GM18505 (cell line): ENCODE data around the gene JRKL.

Experiments
- ATAC-seq: cut with Tn5 transposase; IDR thresholded peaks from one replicate; pipeline ENCODE4 v1.9.1; 2021; ENCODE audit not compliant: unreplicated experiment
- POLR2A ChIP-seq: IDR thresholded peaks from 4 replicates; pipeline ENCODE4 v1.6.1; 2011; ENCODE audit warnings: borderline replicate concordance; ENCODE audit not compliant: insufficient read depth, insufficient read length; ENCODE audit errors: extremely low read depth

Gene JRKL

DNA sequence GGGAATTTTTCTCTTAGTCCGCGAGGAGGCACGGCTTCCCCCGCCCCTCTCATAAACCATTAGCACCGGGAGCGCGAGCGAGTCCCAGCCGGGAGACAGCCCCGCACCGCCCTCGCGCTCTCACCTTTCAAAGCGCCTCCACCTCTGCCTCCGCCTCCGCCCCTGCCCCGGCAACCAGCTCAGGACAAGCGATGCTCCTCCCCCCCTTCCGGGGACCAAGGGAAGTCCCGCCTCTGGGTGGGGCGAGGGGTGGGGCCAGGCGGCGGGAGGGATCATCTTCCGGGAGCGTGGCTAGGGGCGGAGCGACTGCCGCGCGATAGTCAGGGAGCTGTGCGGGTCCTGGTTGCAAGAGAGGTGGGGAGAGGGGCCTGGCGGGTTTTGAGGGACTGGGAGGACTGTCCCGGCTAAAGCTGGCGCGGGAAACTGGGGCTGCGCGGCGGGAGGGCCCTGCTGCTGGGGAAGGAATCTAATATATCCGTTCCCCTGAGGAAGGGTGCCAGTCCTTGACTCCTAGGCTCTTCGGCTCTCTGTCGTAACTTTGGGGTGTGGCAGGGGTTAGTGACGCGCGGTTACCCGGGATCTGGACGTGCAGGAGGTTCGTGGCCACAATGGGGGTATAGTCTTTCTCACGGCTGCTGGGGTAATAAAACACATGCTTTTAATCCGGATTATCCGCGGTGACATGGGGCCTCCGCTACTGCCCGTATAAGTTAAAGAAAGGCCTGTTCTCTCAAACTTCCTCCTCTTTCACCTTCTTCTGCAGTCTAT is at the start of gene JRKL, which contains the start of gene CCDC82:
JRKL (plus strand) TSS at position 294 of the 768 bp plus-strand sequence. CDS start 637 bp downstream, outside the sequence.
CCDC82 (minus strand) TSS at position 193 of the 768 bp plus-strand sequence. CDS start 5,165 bp downstream, outside the sequence.
- ATAC-seq: peak; percentile 94
- peak; percentile 79 for TF ChIP-seq POLR2A

DNA sequence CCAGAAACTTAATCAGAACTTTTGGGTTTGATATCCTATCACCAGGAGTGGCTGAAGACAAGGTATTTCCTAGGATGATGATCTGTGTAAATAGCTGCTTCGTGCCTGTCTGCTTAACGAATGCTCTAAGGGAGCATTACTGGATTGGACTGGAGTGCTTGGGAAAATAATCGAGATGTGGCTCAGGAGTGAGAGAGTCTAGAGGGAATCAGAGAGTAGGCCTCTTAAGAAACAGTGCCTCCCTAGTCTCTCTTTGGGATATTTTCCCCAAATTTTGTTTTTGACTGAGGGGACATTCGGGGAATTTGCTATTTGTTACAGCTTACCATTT is 49.3 kb upstream of the JRKL start:
- TF ChIP-seq POLR2A: no peak
- ATAC-seq: no peak

DNA sequence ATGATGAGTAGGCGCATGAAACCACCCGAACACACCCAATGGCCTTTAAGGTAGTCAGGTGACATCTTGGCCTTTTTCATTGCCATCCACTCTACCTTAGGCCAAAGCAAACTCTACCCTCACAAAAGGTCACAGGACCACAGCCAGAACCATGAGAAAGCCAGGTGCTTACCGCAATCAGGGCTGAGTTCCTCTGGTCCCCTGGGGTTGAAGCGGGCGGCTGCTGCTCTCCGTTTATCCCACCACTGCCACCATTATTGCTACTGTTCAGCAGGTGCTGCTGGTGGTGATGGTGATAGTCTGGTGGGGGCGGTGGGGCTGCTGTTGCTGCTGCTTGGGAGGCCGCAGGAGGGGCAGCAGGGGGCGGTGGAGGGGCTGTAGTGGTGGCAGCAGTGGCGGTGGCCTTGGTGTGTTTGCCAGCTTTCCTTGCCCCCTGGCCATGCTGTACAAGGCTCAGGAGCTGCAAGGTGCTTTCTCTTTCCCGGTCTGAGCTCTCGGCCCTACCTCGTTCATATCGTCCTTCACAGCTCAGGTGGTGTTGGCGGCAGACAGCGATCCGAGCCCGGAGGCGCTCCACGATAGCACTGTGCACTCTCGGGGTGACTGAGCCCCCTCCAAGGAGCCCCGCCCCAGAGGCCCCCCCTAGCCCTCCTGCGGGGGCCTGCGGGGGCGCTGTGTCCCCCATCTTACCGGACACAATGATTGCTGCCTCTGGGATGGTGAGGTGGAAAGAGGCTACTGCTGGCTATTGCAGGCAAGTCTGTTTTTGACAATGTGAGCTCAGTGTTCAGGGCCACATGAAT is 48.4 kb upstream of the JRKL start:
- peak; percentile 46 for ATAC-seq
- TF ChIP-seq POLR2A: peak; percentile 12

DNA sequence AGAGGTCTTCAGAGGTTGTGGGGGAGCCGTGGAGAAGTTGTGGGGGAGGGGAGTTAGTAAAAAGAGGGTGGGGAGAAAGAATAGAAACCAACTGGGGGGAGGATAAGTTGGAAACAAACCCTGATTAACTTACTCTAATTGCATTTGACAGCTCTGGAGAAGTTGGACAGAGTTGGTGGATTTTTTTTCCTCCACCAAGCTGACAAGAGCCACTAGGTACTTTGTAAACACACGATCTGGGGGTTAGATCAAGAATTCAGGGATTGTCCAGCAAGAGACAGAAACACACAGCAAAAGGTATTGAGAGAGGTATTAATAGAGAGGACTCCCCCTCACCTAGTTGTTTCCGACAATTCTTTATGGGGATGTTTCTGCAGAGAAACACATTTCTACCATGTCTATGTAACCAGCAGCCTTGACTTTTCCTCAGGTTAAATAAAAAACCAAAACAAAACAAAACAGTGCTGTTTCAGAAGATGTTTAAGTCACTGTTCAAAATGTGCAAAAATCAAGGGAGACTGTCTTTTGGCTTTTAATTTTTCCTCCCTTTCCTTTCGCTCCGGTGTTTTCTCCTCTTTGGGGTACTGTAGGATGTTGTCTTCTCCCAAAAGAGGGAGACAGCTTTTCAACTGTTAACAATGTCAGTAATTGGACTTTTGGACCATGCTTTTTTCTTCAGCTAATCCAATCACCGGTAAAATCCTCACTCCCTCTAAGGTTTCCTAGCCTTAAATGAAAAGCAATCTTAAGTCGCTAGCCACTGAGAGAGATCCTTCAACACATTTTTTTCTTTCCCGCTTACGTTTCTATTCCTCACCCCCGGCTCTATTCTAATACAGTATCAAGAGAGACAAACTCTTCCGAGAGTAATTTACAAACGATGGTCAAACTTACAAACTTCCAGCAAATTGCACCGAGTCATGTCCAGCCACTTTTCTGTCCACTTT is 47.5 kb upstream of the JRKL start:
- ATAC-seq: no peak
- no peak for TF ChIP-seq POLR2A

- no peak for TF ChIP-seq POLR2A
These were observed 46.7 kb upstream of the JRKL start, which contains the start of gene MAML2 for GRCh38 chr11:96342961-96343711. Gene MAML2, minus strand, starts transcription at chr11:96343195. Its CDS starts 1,300 bp downstream, at chr11:96341895.

GRCh38 chr11:96356848-96357247 is 33.0 kb upstream of the JRKL start:
- no peak for TF ChIP-seq POLR2A
- no peak for ATAC-seq

More at GRCh38 chr11:96342961-96343711, 46.7 kb upstream of the JRKL start, which contains the start of gene MAML2:
- peak; percentile 72 for ATAC-seq

DNA sequence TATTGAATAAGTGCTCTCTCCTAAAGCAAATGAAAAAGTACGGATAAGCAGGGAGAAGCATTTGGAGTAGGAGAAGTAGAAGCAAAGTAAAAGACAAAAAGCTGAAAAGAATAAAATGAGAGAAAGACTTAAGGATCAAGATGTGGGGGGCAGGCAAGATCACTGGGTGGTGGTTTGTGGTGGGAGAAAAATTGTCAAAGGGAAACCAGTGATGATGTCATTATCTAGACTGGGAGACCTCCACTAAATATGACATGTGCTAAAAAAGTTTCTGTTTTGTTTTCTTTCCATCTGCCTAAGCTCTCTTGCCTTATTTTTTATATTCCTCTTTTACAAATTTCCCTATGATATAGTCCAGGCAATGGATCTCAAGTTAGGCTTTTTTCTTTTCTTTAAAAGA is 32.0 kb upstream of the JRKL start:
- ATAC-seq: no peak
- TF ChIP-seq POLR2A: no peak

- ATAC-seq: no peak
- TF ChIP-seq POLR2A: no peak
These were observed 31.5 kb upstream of the JRKL start for GRCh38 chr11:96358321-96358720.

DNA sequence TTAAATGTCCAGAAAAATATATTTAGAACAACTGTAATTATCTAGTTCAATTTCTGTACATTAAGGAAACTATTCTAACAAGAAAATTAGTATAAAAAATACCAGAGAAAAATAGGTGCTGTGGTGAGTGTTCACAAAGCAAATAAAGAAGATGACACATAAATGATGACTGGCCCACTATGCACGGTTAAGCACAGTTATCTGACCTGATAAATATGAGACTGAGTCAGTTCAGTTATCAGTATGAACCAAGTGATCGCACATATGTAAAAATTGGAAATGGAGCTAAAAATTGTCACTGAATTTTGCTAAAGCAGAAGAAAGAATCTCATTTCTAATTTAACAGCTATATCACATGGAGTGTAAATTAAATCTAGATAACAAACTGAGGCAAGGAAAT is 28.0 kb upstream of the JRKL start:
- no peak for TF ChIP-seq POLR2A
- no peak for ATAC-seq

DNA sequence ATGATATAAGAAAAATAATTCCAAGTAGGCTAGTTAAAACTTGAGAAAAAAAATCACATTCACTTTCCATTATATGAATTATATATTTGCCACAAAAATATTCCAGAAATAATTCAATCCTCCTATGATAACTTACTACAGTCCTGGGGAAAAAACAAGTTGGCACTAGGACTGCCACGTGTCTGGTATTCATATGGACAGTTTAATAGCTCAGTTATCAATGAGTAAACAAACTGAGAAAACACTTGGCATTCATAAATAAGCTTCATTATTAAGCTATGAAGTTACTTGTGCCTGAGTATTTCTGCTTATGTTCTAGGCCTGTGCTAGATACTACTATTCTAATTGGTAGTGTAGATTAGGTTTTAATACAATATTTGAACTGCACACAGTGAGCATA is 24.3 kb upstream of the JRKL start:
- no peak for TF ChIP-seq POLR2A
- no peak for ATAC-seq

DNA sequence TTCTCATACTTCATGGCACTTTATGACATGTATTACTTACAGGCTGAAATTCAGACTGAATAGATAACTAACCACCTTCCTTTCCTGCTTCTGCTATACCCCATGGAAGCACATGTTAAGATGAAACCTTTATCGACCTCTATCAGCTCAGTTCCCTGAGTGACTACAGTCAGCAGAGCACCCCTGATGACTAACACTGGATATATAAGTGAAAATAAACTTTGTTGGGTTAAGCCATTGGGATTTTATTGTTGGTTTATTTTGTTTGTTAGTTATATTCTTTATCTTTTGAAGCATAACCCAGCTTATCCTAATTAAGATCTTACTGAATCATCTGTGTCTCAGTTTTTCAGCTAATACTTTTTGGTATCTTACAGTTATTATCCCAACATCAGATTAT is 23.8 kb upstream of the JRKL start:
- ATAC-seq: no peak
- no peak for TF ChIP-seq POLR2A

GRCh38 chr11:96367342-96367741 is 22.5 kb upstream of the JRKL start:
- TF ChIP-seq POLR2A: no peak
- no peak for ATAC-seq
